ENCODE results near the gene METRN.

Gene METRN

DNA sequence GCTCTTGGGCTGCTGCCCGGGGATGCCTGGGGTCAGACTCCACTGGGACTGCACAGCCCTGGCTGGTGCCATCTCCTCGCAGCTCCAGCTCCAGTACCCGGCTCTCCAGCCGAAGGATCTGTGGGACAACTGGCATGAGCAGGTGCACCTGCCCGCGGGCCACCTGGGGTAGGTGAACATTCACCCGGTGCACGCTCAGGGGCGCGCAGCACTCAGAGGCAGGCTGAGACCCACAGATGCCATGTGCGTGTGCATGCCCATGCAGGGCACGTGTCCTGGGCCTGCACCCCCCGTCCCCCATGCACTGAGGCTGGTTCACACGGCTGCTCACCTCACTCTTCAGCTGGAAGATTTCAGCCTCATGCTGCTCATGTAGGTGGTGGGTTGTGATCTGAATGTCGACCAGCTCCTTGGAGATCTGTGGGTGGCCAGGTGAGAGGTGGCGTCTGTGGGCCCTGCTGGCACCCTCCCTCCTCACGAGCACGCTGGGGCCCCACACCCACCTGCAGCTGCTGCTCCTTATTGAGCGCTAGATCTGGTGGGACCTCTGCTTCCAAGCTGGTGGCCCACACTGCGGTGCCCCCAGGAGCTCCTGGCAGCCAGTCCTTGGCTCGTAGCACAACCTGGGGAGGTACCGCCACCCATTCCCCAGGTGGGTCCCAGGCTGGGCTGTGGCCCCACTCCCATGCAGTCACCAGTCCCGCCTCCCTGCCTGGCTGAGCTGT, 10.7 kb downstream of the METRN start:
- DNase-seq, result peak; percentile 41

DNA sequence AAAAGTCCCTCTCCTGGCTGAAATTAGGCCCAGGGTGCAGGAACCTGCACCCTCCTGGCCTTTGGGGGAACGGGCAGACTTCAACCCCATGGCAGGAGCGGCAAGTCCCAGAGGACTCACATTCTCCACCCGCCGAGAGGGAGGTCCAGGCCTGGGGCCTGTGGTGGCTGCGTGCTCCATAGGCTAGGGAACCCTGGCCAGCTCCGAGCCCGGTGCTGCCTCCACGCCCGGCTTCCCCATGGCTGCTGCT, 11.2 kb downstream of the METRN start:
- no peak for DNase-seq

DNA sequence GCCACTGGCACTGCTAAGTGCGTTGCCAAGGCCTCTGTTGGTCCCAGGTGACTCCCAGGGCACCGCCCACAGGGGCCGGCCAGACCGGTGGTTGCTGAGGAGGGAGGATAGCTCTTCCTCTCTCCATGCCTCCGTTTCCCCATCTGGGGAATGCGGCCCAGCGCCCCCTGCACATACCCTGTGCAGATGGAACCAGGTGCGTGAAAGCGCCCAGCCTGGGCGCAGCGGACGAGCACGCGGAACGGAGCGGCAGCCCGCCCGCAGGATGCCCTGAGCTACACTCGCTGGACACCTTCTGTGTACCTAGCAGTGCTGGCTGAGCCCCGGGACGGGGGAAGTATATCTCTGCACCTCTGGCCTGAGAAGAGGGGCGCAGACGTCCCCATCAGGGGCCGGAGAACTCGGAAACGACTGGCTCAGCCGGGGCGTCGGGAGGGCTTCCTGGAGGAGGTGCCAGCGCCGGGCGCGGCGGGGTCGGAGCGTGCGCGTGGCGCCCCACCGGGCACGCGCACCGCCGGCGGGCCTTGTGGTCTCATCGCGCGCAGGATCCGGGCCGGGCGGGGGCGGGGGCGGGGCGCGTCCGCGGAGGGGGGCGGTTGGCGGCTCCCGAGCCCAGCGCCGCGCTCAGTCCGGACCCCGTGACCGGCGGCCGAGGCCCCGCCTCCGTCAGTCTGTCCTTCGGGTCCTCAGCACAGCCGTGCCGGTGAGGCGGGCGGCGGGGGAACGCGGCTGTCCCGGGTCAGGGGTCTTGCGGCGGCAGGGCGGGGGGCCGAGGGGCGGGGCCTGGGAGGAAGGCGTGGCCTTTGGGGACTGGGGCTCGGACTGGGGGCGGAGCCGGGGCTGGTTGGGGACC, 11.7 kb downstream of the METRN start, which contains the start of the genes CCDC78 and HAGHL:
Gene CCDC78 (minus strand): TSS at position 6 of the 853 bp plus-strand sequence. CDS start 76 bp downstream, outside the sequence.
Gene HAGHL (plus strand): TSS at position 669 of the 853 bp plus-strand sequence. CDS start 404 bp downstream, outside the sequence.
- DNase-seq, result no peak

DNA sequence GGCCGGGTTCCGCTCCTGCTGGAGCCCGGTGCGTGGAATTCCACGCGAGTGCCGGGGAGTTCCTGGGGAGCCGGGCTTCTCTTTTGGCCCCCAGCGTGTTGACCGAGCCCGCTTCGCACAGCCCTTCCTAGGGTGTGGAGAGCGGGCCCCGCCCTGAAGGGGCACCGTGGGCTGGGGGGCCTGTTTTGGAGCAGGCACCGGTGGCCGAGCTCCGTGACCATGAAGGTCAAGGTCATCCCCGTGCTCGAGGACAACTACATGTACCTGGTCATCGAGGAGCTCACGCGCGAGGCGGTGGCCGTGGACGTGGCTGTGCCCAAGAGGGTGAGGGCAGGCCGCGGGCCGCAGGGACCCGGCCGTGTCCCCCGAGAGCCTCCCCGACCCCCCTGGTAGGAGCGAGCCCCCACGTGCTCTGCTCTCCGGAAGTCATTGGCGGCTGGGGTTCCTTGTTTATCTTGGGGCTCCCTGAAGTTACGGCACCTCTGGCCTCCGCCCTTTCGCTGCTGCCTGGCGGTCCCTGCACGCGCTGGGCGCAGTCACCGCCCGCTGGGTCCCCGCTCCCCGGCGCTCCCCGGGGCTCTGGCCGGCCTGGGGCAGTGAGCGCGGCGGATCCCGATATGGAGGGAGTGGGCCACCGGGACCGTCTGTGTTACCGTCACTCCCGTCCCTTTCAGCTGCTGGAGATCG, 12.5 kb downstream of the METRN start:
- no peak for DNase-seq

- DNase-seq, result peak; percentile 65
These were observed 13.4 kb downstream of the METRN start for GRCh38 chr16:728131-728889.

- no peak for DNase-seq
These were observed 14.2 kb downstream of the METRN start for GRCh38 chr16:728890-729744.

GRCh38 chr16:729768-730665, 15.1 kb downstream of the METRN start:
- DNase-seq, result no peak

DNA sequence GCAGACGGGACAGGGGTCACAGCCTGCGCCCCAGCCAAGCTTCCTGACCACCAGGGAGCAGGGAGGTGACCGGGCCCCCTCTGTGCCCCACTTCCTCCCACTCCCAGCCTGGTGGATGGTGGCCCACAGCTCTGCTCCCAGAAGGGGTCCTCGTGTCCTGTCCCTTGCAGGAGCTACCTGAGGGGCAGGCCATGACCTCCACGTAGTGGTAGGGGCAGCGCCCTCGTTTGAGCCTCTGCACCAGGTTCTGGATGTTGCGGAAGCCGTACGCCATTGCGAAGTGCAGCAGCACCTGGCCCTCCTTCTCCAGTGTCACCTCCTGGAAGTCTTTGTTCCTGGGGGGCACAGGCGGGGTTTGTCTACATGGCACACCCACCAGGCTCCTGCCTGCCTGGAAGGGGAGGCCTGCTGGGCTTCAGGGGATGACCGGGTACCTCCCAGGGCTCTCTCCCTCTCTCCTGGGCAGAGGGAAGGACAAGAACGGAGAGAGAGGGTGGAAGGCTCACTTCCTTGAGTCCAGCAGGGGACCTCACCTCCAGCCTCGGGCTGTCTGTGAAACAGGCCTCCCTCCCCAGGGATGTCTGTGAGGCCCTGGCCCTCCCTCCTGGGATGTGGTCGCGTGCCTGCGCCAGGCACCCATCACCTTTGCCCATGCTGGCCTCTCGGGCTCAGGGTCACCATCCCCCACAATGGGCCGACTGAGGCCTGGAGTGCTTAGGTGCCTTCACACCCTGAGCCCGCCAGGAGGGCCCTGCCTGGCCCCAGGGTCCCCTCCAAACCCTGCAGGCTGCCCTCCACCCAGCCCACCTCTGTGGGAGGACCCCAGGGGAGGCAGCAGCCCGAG, 16.0 kb downstream of the METRN start:
- no peak for DNase-seq

DNA sequence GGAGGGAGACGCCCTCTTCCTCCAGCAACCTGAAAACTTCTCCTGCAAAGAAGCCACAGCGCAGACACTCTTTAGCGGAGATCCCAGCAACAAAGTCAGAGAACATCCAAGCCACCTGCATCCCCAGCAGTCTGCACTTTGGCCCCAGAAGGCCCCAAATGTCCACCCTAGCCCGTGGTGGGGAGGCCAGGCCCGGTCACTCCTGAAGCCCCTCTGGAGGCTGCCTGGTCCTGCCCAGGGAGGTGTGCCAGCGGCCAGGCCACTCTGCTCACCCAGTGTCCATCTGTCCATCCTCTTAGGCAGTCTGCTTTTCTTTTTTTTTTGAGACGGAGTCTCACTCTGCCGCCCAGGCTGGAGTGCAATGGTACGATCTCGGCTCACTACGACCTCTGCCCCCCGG, 17.4 kb downstream of the METRN start:
- DNase-seq, result no peak

DNA sequence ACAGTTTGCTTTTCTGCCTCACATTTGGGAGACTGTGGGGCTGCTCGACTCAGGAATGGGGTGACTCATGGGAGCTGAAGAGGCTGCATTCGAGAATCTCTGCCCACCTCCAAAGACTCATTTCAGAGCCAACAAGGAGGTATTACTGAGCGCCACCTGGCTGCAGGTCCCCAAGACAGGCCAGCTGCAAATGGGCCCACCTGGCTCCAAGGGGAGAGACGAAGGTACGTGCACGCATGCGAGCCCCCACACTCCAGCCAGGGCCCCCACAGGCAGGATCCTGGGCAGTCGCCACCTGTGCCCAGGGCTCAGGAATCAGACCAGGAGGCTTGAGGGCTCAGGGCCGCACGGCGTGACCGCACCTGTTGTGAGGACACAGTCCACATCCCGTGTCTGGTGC, 18.0 kb downstream of the METRN start:
- DNase-seq, result no peak

GRCh38 chr16:733382-734207, 18.7 kb downstream of the METRN start:
- DNase-seq, result no peak

DNA sequence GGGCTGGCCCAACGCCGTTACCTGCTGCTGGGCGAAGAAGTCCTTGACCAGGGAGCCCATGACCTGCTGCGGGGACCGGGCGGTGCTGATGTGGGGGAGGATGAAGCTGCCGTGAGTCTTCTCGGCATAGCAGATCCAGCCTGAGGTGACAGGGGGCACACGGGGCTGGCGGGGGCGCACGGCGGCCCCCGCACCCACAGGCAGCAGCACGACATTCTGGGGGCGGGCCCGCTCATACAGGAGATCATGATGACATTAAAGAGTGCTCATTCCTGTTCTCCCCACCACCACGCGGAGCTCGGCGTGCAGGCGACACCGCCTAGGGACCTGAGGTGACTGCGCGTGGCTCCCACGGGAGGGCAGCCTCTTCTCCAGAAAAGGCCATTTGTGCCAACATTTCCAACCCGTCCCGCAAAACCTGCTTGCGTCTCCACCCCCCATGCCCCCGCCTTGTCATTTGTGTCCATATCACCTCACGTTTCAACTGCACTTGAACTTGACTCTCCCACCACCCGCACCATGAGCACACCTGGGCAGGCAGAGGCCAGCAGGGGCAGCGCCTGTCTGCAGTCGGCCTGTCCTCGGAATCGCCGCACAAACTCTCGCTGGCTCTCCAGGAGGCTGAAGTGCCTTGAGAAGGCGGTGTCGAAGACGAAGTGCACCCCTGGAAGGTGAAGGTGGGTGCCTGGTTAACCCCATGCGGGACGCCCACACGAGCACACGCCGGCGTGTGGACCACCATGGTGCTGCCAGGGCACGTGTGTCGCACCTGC, 19.5 kb downstream of the METRN start:
- no peak for DNase-seq

DNA sequence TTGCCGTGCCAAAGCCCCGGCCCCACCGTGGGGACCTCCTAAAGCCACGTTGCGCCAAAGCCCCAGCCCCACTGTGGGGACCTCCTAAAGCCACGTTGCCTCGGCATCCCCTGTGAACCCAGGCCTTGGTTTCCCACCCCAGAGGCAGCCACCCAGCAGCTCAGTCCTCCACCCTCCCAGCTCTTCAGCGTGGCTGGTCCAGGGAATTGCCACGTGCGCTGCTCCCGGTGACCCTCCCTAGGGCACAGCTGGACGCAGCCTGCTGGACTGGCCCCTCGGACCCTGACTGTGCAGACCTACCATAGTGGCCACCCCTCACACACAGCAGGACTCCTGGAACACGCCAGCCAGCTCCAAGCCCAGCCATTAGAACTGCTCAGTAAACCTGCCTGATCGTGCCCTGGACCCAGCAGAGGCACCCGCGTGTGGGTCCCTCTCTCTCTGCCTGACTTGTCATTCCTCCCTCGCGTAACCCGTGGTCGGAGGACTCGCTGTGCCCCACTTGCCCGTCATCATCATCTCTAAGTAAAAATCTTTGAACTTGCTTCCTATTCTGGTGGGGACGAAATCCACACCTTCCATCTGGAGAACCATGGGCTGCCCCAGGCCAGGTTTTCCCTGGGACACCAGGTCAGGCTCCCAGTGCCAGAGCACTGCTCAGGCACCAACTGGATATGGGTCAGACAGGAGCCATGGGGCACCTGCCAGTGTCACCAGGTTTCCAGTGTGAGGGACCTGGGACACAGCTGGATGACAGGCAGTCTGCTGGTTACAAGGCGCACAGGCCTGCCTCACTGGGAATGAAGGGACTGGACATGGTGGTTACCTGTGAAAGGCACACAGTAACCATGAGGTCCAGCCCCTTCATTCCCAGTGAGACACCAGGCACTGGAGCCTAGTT, 20.3 kb downstream of the METRN start:
- no peak for DNase-seq

DNA sequence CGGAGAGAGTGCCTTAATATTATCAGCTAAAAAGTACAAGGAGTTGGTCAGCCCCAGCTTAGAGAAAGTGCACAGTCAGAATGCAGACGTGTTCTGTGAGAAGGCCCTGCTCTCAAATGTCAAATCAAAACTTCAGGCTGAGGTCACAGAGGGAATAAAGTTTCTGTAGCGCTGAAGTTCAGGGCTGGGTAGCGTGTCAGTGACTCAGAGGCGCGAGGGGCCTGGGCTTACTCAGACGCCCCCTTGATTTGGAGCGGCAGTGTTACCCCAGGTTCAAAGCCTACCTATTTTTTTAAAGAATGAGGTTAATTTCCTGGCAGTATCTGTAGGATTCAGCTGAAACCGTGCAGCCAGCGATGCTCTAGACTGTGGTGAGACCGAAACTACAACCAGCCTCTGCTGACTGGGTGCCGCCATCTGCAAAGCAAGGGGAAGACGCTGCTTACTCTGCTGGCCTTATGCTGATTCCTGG, 21.1 kb downstream of the METRN start:
- no peak for DNase-seq

DNA sequence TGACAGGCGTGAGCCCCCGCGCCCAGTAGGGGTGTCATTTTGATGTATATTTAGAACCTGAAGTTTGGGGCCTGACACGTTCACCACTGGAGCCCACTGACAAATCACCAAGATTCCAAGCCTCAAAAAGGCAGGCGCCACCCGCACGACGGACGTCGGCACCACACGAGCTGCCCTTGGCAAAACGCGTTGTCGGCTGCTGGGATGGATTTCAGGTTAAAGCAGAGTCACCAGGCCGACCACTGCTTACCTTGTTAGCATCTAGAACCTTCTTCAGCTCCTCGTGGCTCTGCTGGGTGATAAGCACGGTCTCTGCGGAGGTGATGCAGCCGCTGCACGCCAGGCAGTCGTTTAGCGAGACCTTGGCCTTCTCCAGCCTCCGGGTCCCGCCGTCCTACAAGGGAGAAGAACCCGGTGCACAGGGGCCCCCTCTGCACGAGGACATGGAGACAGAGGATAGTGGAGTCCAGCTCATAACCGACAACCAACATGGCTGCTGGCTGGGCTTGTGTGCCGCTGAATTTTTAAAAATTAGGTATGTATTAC, 22.1 kb downstream of the METRN start:
- no peak for DNase-seq

Data from NCI-H2171 (cell line).